Astrocyte of the hippocampus (primary cell): ENCODE measurements around the gene MLXIPL.
A peak's percentile ranks its signal among the peaks of the same experiment; 100 is the strongest.
"Not testable (repeated sequence)": the region's sequence is repeated elsewhere in the genome, so short reads cannot be mapped to it uniquely, and the experiment has no call there.

Source experiments
- DNase-seq: peaks from one replicate; pipeline ENCODE4 v3.0.0; 2011; ENCODE audit warnings: low read depth, low spot score

Gene MLXIPL

DNA sequence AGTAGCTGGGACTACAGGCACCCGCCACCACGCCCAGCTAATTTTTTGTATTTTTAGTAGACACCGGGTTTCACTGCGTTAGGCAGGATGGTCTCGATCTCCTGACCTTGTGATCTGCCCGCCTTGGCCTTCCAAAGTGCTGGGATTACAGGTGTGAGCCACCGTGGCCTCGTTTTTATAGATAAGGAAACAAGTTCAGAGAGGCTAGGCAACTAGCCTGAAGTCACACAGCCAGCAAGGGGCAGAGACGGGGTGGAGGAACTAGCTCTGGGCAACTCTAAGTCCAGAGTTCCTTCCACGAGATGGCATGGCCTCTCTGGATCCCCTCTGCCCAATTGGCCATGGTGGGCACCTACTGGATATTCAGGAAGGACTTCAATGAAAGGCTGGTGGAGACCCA is 9.4 kb downstream of the MLXIPL start:
- not testable (repeated sequence) for DNase-seq

GRCh38 chr7:73613954-73614735 is 10.2 kb downstream of the MLXIPL start:
- peak; percentile 37 for DNase-seq

DNA sequence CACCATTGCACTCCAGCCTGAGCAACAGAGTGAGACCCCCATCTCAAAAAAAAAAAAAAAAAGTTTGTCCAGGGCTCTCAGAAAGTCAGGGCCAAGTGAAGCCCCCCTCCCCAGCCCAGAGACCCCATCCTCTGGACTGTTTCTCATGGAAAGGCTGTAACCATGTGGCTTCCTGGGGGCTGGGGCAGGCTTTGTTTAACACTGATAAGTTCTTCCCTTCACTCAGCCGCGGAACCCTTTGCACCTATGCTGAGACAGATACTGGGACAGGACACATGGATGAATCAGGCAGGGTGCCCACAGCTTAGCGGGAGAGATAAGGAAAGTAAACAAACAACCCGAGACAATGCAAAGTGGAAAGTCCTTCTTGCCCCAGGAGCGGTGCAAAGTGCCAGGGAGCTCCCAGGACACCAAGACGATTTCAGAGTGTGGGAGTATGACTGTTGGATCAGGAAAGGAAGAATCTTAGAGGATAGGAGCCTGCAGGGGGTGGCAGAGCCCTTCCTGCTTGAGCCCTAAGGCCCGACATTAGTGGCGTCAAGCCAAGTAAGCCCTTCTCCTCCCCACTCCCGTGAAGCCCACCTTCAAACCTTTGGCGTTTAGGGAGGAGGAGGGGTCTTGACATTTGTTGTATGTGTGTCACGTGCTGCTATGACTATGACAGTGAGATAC is 11.6 kb downstream of the MLXIPL start:
- DNase-seq = peak; percentile 48

- DNase-seq = no peak
These were observed 13.2 kb downstream of the MLXIPL start for GRCh38 chr7:73611017-73611555.

DNA sequence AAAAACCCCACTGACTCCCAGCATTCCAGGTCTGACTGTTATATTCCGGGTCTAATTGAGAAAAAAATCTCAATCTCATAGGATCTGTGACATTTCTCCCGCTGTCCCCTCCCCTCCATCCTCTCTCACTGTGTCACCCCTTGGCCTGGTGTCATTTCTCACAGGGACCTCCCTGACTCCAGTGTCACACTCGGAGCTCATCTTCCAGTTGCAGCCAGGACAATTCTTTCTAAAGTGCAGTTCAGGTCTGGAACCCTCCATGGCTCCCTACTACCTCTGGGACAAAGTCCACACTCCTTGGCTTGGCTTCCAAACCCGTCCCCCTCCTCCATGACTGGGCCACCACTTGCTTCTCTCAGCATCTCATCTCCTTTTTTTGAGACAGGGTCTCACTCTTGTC is 14.2 kb downstream of the MLXIPL start:
- no peak for DNase-seq

GRCh38 chr7:73607692-73607983 is 16.7 kb downstream of the MLXIPL start:
- DNase-seq = not testable (repeated sequence)

GRCh38 chr7:73606801-73607691 is 17.3 kb downstream of the MLXIPL start:
- DNase-seq = peak; percentile 73

DNA sequence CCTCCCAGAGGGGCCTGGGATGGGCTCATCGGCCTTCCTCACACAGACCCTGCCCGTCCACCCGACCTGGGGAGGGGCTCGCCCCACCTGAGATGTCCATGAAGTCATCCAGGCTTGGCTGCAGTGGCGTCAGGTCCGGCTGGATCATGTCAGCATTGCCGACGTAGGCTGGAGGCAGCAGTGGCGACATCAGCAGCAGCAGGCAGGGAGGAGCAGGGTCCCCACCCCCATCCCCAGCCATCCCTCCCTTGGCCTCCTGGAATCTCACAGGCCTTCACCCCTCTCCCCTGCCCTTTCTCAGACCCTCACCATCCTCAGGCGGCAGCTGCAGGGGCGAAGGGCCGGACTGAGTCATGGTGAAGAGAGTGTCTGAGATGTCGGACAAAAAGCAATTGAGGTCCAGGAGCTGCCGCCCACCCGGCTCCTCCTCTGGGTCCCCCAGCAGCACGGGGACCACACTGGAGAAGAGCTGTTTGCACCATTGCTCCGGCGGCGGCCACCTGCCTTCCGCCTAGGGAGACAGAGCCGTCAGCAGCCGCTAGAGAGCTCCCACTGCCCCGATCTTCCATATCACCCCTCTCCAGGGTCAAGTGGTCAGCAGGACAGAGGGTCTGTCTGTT is 18.6 kb downstream of the MLXIPL start:
- no peak for DNase-seq

DNA sequence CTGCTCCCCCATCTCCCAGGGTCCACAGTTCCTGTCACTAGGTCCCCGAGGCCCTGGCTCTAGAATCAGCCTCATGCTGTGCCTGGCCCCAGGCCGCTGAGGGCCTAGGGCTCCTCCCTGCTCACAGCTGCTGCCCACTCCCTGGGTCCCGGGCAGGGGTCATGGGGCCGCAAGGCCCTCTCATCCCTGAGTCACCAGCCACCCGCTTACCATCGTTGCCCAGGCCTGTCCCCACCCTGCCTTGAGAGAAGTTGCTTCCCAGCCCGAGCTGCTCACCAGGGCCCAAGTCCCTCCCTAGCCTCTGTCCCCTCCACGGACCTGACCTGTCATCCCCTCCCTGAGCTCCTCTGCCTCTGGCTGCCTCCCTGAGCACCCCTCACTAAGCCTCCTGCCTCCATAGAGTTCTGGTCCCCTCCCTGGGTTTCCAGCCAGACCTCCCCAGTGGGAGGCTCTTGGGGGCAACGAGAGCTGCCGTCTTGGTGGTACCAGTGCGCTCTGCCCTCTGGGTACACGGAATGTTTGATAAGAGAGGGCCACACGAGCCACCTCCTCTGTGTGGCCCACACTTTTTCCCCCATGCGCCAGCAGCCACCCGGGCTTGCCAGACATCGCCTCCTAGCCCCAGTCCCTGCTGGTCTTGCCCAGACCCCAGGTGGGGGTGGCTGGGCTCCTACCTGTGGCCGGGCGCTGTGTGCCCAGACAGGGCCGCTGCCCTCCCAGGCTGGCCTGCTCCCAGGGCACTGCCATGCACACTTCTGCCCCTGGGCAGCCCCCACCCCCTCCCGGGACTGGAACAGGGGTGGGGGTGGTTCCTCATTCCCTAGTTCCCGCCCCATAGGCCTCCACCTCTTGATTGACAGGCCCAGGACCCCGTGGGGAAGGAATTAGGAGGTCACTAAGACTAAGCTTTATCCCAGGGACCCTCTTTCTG is 21.3 kb downstream of the MLXIPL start:
- DNase-seq = no peak

GRCh38 chr7:73599916-73600315 is 24.4 kb downstream of the MLXIPL start:
- no peak for DNase-seq

DNA sequence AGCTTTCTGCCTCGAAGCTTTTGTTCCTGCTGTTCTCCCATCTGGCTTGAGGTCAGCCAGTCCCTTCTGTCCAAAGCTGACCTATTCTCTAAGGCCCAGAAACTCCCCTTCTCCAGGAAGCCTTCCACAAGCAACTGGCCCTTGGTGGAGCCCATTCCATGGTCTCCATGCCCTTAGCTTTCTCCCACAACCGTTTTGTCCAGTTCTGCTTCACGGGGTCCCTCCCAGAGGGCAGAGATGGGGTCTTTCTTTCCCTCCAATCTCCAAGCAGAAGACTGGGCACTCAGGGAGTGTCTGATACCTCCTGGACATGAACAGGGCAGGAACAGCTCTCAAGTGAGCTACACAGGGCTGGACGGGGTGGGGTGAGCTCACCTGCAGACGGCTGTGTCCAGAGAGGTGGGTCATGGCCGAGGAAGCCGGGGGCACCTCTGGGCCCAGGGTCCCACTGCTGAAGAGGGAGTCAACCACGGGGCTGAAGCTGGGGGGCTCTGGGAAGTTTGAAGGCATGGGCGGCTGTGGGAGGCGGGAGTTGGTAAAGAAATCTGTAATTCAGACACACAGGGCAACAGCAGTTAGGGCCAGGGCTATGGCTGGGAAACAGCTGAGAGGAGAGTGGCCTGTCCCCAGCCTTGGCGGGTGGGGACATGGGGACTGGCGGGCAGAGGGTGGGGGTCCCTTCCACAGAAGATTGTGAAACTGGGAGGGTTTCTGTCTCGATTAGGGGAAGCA is 25.0 kb downstream of the MLXIPL start:
- DNase-seq = no peak

GRCh38 chr7:73597978-73598782 is 26.1 kb downstream of the MLXIPL start:
- no peak for DNase-seq

DNA sequence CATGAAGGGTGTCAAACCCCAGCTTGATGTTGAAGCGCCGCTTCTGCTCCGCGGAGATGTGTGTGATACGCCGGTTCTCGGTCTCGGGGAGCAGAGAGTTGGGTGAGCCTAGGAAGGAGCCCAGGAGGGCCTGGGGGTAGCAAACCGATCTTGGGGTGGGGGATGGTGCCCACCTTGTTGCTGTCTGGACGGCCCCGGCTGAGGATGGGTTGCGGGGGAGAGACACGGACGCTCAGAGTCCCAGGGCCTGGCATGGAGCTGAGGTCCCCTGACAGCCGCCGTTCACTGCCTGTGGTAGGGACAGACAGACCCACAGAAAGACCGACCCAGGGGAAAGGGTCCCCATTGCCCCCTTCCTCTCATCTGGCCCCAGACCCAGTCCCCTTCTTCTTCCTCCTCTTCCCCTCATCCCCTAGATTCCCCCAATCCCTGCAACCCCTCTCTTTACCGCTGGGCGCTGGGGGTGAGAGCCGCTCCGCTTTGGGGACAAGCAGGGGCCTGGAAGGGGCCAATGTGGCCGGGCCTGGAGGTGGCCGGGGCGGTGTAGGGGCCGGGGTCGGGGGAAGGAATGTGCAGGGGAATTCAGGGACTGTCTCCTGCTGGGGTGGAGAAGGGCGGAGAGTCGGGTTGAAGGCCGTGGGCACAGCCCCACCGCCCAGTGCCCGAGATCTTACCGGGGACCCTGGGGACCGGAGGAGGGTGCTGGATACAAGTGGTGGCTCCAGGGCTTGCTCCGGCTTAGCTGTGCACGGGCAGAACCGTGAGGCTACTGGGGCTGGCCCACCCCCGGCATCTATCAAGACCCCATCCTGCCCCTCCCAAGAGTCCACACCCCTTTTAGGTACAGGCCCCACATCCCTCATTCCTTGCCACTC is 27.9 kb downstream of the MLXIPL start:
- no peak for DNase-seq

DNA sequence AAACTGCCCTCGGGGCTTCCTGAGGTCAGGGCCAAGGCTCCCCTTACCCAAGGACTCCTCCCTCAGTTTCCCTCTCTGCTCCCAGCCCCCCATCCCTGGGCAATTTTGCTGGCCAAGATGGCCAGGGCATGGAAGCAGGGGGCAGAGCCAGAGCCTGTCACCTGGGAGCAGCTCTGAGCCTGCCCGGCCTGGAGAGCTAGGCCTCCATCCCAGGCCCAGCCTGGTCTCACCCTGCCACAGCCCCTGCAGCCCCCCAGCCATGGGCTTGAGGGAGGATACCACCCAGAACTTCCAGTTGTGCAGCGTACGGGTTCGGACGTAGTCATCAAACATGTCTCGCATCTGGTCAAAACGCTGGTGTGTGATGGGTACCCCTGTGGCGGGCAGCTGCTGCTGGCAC is 29.0 kb downstream of the MLXIPL start:
- DNase-seq = no peak

GRCh38 chr7:73593207-73594045 is 30.9 kb downstream of the MLXIPL start:
- DNase-seq = no peak

- DNase-seq = no peak
These were observed 37.4 kb downstream of the MLXIPL start for GRCh38 chr7:73586911-73587310.

DNA sequence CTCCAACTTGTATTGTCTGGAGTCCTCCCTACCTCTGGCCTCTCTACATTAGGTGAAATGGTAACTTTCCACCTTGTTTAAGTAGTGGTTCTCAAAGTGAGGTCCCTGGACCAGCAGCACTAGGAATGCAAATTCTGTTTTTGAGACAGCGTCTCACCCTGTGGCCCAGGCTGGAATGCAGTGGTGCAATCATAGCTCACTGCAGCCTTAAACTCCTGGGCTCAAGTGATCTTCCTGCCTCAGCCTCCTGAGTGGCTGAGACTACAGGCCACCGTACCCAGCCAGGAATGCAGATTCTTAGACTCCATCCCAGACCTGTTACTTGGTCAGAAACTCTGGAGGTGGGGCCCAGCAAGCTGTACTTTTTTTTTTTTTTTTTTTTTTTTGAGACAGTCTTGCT is 39.1 kb downstream of the MLXIPL start:
- peak; percentile 27 for DNase-seq
